GM12892 (cell line): ENCODE data around the gene TRPM7.

ENCODE experiments used
- POLR2A ChIP-seq: IDR thresholded peaks from 2 replicates; pipeline ENCODE4 v1.6.1; 2011; ENCODE audit warnings: low read depth, low read length, control low read depth
- POLR2AphosphoS5 ChIP-seq: IDR thresholded peaks from 2 replicates; pipeline ENCODE4 v1.6.1; 2011; ENCODE audit warnings: low read depth, low read length, control low read depth
- TAF1 ChIP-seq: IDR thresholded peaks from 2 replicates; pipeline ENCODE4 v1.6.1; 2011; ENCODE audit warnings: low read depth, mild to moderate bottlenecking, control low read depth, low read length, borderline replicate concordance

- TF ChIP-seq POLR2A, result no peak
- TF ChIP-seq POLR2AphosphoS5, result no peak
- TF ChIP-seq TAF1, result no peak
Observed at GRCh38 chr15:50628421-50628820, 58.2 kb downstream of the TRPM7 start.
